HEK293T (cell line): ENCODE results near the gene OBP2B.
"Not testable (repeated sequence)": the region's sequence is repeated elsewhere in the genome, so short reads cannot be mapped to it uniquely, and the experiment has no call there.

ENCODE experiments used
- CTCF ChIA-PET: fragments of 350-600 bp; formaldehyde crosslinking; extraction: SDS; loops from one replicate; lab custom pipeline; 2021; ENCODE audit warnings: antibody characterized with exemption, inconsistent platforms; lab: Yijun Ruan, JAX
- POLR2A ChIA-PET: fragments of 350-600 bp; formaldehyde crosslinking; extraction: SDS; loops from one replicate; lab custom pipeline; 2020; ENCODE audit warnings: antibody characterized with exemption, inconsistent platforms; lab: Yijun Ruan, JAX
- DNase-seq: peaks from one replicate; pipeline ENCODE4 v3.0.0; 2012; ENCODE audit warnings: mixed read lengths; ENCODE audit errors: extremely low spot score
- ARNT ChIP-seq: fragments of 450-650 bp; IDR thresholded peaks from 2 replicates; pipeline ENCODE4 v1.6.1; 2017; ENCODE audit warnings: mild to moderate bottlenecking
- BHLHE40 ChIP-seq: fragments of 450-650 bp; IDR thresholded peaks from 2 replicates; pipeline ENCODE4 v1.6.1; 2016; ENCODE audit warnings: mild to moderate bottlenecking, moderate library complexity, borderline replicate concordance
- CTBP1 ChIP-seq: fragments of 450-650 bp; IDR thresholded peaks from 2 replicates; pipeline ENCODE4 v1.6.1; 2016; ENCODE audit warnings: borderline replicate concordance
- ELF4 ChIP-seq: fragments of 450-650 bp; IDR thresholded peaks from 2 replicates; pipeline ENCODE4 v1.6.1; 2017; ENCODE audit warnings: antibody characterized with exemption
- FOXA1 ChIP-seq: fragments of 450-650 bp; IDR thresholded peaks from 2 replicates; pipeline ENCODE4 v1.6.1; 2016; ENCODE audit warnings: mild to moderate bottlenecking
- FOXK2 ChIP-seq: fragments of 450-650 bp; IDR thresholded peaks from 2 replicates; pipeline ENCODE4 v1.6.1; 2016; ENCODE audit warnings: mild to moderate bottlenecking
- FOXM1 ChIP-seq: fragments of 450-650 bp; IDR thresholded peaks from 2 replicates; pipeline ENCODE4 v1.6.1; 2017; ENCODE audit warnings: mild to moderate bottlenecking, borderline replicate concordance
- HDGF ChIP-seq: fragments of 450-650 bp; IDR thresholded peaks from 2 replicates; pipeline ENCODE4 v1.6.1; 2017; ENCODE audit warnings: antibody characterized with exemption, borderline replicate concordance
- L3MBTL2 ChIP-seq: fragments of 450-650 bp; conservative IDR thresholded peaks from 2 replicates; pipeline ENCODE4 v1.6.1; 2016; ENCODE audit warnings: mild to moderate bottlenecking
- LEF1 ChIP-seq: fragments of 450-650 bp; IDR thresholded peaks from 2 replicates; pipeline ENCODE4 v1.6.1; 2017; ENCODE audit warnings: mild to moderate bottlenecking, borderline replicate concordance
- NFRKB ChIP-seq: fragments of 450-650 bp; IDR thresholded peaks from 2 replicates; pipeline ENCODE4 v1.6.1; 2016; ENCODE audit warnings: mild to moderate bottlenecking, moderate library complexity
- PKNOX1 ChIP-seq: fragments of 450-650 bp; IDR thresholded peaks from 2 replicates; pipeline ENCODE4 v1.6.1; 2016
- SP1 ChIP-seq: fragments of 450-650 bp; IDR thresholded peaks from 2 replicates; pipeline ENCODE4 v1.6.1; 2017
- SUZ12 ChIP-seq: fragments of 450-650 bp; IDR thresholded peaks from 2 replicates; pipeline ENCODE4 v1.6.1; 2016; ENCODE audit warnings: mild to moderate bottlenecking
- TARDBP ChIP-seq: fragments of 450-650 bp; IDR thresholded peaks from 2 replicates; pipeline ENCODE4 v1.6.1; 2016
- ZNF384 ChIP-seq: fragments of 450-650 bp; IDR thresholded peaks from 2 replicates; pipeline ENCODE4 v1.6.1; 2016

Gene OBP2B

DNA sequence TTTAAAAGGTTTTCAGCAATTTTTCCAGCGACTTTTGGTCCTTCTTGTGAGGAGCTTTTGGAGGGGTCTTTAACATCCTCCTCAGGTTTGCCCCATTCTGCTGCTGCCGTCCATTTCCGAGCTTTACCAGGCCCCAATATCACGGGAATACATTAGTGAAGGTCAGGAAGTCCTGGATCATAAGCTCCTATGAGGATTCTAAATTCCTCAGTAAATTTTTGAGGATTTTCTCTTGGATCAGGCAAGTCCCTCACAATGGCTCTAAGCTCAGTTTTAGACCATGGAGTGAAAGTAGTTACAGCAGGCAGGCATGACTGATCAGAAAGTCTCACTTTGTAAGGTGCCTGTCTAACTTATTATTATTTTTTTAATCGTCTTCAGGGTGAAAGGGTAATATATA lies 28.1 kb downstream of the OBP2B start:
- POLR2A ChIA-PET, result no interaction called here
- DNase-seq, result no peak
- TF ChIP-seq PKNOX1 (no peak), NFRKB (no peak), FOXA1 (no peak), FOXM1 (no peak), SP1 (no peak), ELF4 (no peak), SUZ12 (no peak), FOXK2 (no peak), ARNT (no peak), HDGF (no peak), ZNF384 (no peak), CTBP1 (no peak), L3MBTL2 (no peak), BHLHE40 (no peak), LEF1 (no peak), TARDBP (no peak)
- CTCF ChIA-PET, result interaction anchor here (0.6 to 1.6 kb wide), 4 partner anchors 89 to 150 kb away, joined by 3 to 4 read pairs (median 3); no protein-coding TSS in a partner anchor

DNA sequence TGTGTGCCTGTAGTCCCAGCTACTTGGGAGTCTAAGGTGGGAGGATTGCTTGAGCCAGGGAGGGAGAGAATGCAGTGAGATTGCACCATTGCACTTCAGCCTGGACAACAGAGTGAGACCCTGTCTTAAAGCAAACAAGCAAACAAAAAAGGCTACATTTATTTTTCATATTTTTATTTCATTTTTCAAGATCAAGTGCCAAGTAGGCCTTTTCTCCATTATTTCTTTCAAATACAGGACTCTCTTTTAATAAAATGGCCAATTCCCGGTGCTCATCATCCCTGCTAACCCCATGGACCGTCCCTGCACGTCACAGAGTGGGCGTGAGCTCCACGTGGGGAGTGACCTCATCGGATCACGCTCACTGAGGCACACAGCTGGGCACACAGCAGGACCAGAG lies 36.0 kb downstream of the OBP2B start:
- ChIA-PET POLR2A (no interaction called here), CTCF (no interaction called here)
- DNase-seq, result no peak
- no peak for TF ChIP-seq LEF1
- no peak for TF ChIP-seq FOXA1

GRCh38 chr9:133171161-133171961 lies 37.7 kb downstream of the OBP2B start:
- no peak for DNase-seq
- TF ChIP-seq PKNOX1, result no peak
- no peak for TF ChIP-seq BHLHE40
- no peak for TF ChIP-seq SUZ12
- no peak for TF ChIP-seq ARNT
- no peak for TF ChIP-seq LEF1
- TF ChIP-seq NFRKB, result no peak
- TF ChIP-seq FOXM1, result no peak
- TF ChIP-seq TARDBP, result no peak
- TF ChIP-seq ZNF384, result no peak
- ChIA-PET CTCF (no interaction called here), POLR2A (no interaction called here)

- POLR2A ChIA-PET, result no interaction called here
- no peak for DNase-seq
- CTCF ChIA-PET, result interaction anchor here (0.6 kb wide), 1 partner anchor 46 kb away, joined by 3 read pairs; no protein-coding TSS in a partner anchor
- TF ChIP-seq FOXM1, result no peak
- TF ChIP-seq PKNOX1, result no peak
- TF ChIP-seq ZNF384, result no peak
- TF ChIP-seq NFRKB, result no peak
- TF ChIP-seq LEF1, result no peak
- TF ChIP-seq HDGF, result no peak
- TF ChIP-seq ELF4, result no peak
- TF ChIP-seq FOXA1, result no peak
- TF ChIP-seq ARNT, result no peak
- no peak for TF ChIP-seq L3MBTL2
- no peak for TF ChIP-seq TARDBP
- TF ChIP-seq SP1, result no peak
- no peak for TF ChIP-seq CTBP1
- TF ChIP-seq SUZ12, result no peak
- TF ChIP-seq BHLHE40, result no peak
- TF ChIP-seq FOXK2, result no peak
Measured at GRCh38 chr9:133170716-133171115, 38.3 kb downstream of the OBP2B start.

GRCh38 chr9:133169687-133170086 lies 39.4 kb downstream of the OBP2B start:
- POLR2A ChIA-PET, DNase-seq, CTCF ChIA-PET: not testable (repeated sequence)

DNA sequence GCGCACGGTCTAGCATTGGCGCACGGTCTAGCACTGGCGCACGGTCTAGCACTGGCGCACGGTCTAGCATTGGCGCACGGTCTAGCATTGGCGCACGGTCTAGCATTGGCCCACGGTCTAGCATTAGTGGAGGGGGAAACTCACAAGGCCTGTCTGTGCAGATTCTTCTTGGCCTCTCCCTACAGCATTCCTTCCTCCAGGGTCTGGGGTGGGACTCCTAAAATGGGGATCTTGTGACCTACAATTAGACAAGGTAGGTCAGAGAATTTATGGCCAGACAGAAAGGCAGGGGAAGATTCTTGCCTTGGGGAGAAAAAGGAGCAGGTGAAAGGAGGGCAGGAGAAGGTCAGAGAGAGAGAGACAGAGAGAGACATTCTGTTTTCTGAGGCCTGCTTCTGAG lies 39.9 kb downstream of the OBP2B start:
- ChIA-PET CTCF (no interaction called here), POLR2A (no interaction called here)
- DNase-seq, result no peak
- no peak for TF ChIP-seq SUZ12
- TF ChIP-seq FOXK2, result no peak

DNA sequence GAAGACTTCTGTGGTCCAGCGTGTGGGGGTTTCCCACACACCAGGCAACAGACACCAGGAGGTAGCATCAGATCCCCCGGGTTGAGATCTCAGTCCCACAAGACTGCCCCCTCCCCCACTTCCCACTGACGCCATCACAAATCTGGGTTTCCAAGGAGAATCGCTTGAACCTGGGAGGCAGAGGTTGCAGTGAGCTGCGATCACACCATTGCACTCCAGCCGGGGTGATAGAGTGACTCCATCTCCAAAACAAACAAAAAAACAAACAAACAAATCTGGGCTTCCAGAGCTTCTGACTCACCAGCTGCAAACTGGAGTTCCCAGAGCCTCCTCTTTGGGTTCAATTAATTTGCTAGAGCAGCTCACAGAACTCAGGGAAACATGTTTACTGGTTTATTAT lies 40.6 kb downstream of the OBP2B start:
- CTCF ChIA-PET, result no interaction called here
- POLR2A ChIA-PET, result interaction anchor here (2.0 kb wide), 1 partner anchor 19 kb away, joined by 6 read pairs; no protein-coding TSS in a partner anchor
- DNase-seq, result no peak
- TF ChIP-seq ELF4, result no peak
- TF ChIP-seq ZNF384, result no peak
- TF ChIP-seq FOXM1, result no peak
- no peak for TF ChIP-seq ARNT
- TF ChIP-seq L3MBTL2, result no peak
- TF ChIP-seq TARDBP, result no peak
- TF ChIP-seq SP1, result no peak
- TF ChIP-seq NFRKB, result no peak
- no peak for TF ChIP-seq SUZ12
- TF ChIP-seq HDGF, result no peak
- TF ChIP-seq BHLHE40, result no peak
- TF ChIP-seq LEF1, result no peak
- TF ChIP-seq PKNOX1, result no peak
- no peak for TF ChIP-seq FOXA1
- TF ChIP-seq FOXK2, result no peak
